ENCODE data around the gene DDX6.
"Not testable (repeated sequence)": the region's sequence is repeated elsewhere in the genome, so short reads cannot be mapped to it uniquely, and the experiment has no call there.

GRCh38 chr11:118717733-118718132 lies 73.2 kb downstream of the DDX6 start:
- TF ChIP-seq EZH2 (IDR thresholded peaks at IDR 0.05; ENCODE audit: borderline replicate concordance, low read depth, low read length, poor library complexity, severe bottlenecking); CTCF (conservative IDR thresholded peaks at IDR 0.05; ENCODE audit: low read depth, low read length): not testable (repeated sequence)
